Measurements from ENCODE around the gene FGF5.
"Not testable (repeated sequence)": the region's sequence is repeated elsewhere in the genome, so short reads cannot be mapped to it uniquely, and the experiment has no call there.

Gene FGF5

DNA sequence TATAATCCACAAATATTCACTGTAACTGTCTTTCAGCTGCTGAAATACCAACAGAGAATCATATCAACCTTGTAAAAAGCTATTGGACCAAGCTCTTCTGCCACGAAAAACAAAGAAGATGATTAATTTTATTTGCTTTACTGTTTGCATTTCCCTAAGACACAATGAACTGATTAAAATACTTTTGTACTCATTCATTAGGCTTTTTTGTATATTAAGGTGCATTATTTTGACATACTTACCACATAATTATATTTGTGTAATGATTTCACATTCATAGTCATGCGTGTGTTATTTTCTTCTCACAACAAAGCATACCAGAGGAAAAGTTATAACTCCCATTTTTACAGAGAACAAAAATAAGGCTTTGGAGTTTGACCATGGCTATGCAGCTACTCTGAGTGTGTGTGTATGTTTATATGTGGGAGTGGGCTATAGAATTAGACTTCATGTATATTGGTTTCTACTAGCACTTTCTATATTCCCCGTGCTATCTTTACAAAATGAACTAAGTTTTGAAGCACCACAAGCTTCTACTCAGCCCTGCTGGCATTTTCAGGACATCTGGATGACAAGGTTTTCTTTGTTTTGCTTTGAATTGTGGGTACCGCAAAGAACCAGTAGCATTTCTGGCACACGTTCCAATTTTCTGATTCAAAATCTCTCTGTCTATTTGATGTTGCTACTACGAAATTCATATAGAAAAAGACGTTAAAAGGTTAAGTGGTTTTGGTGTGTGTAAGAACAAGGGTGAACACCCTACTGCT is 11.0 kb upstream of the FGF5 start:
- no peak for FAIRE-seq

DNA sequence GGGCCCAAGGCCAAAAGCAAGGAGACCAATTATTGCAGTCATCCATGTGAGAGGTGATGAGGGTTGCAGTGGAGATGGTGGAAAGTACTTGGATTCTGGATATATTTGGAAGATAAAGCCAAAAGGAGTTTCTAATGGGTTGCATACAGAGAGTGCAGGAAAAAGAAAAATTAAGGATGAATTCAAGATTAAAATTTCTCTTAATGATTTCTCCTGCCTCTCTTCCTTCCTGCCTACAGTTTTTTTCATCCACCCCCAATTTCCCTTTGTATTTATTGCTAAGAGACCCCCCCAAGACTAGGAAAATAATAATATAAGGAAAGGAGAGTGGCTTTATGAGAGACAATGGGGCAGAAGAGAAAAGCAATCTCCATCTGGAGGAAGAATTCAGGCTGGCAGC is 8.6 kb upstream of the FGF5 start:
- FAIRE-seq: no peak

DNA sequence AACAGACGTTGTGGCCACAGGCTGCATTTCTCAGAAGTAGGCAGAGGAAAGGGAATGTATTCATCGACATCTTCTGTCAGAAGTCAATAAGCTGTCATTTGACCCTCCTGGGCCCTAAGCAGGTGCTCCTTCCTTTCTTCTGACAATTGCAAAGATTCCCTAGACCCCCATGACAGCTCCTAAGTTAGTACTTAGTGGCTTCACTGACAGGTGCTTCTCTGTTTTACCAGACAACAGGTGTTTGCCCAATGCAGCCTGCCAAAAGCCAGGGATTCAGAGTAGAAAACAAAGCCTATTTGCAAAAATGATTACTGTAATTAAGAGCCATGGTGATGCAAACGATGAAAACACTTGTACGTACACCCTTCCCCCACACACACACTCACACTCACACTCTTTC is 7.5 kb upstream of the FGF5 start:
- no peak for FAIRE-seq

- no peak for FAIRE-seq
These were observed 6.6 kb upstream of the FGF5 start for GRCh38 chr4:80259817-80260216.

- FAIRE-seq: no peak
These were observed 4.4 kb upstream of the FGF5 start for GRCh38 chr4:80261989-80262600.

GRCh38 chr4:80263541-80264351 is 2.7 kb upstream of the FGF5 start:
- FAIRE-seq: no peak

DNA sequence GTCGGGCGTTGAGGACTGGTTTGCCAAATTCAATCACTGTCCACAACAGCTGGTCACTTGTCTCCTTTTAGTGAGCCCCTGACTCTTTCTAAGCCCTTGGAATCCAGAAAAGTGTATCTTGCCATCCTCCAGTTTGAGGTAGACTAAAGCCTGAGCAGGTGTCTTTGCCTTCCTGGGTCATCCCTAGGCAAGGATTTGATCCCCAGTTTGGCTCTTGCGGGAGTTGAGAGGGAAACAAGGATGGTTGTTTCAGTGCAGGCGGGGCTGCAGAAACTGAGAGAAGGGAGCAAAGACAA is 2.2 kb upstream of the FGF5 start:
- no peak for FAIRE-seq

GRCh38 chr4:80264825-80265224 is 1.6 kb upstream of the FGF5 start:
- no peak for FAIRE-seq

GRCh38 chr4:80265571-80266252 is 752 bp upstream of the FGF5 start:
- FAIRE-seq: no peak

GRCh38 chr4:80266902-80267380 is 477 bp downstream of the FGF5 start:
- FAIRE-seq: no peak

DNA sequence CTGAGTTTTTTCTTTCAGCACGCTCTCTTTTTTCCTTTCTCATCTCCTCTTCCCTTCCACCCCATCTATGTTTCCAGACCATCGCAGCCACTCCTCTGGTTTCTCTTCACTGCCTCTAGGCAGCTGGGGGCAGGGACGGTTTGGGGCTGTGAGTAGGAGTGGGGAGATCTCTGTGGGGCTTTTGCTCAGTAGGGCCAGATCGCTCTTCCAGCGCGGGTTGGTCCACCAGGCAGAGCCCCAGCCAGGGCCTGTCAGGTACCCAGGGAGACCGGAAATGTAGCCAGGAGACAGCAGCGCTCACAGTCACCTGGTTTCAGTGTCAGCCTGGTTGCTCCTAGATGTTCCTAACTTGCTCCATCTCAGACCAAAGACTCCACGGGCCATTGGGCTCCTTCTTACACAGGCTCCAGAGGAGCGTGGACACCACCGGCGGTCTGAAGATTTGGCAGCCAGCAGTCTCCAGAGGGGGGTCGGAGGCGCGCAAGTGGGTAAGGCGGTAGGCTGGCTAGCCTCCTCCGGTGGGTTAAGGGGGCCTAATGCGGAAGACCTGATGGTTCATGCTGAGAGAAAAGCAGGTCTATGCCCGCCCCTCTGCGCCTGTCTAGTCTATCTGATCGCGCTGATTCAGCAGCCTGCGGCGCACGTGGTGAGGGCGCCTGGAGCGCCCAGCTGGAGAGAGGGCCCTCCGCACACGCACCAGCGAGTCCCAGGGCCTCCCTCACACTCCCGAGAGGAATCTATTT is 1.8 kb downstream of the FGF5 start:
- FAIRE-seq: no peak

GRCh38 chr4:80268936-80269335 is 2.5 kb downstream of the FGF5 start:
- FAIRE-seq: no peak

GRCh38 chr4:80270321-80270720 is 3.9 kb downstream of the FGF5 start:
- no peak for FAIRE-seq

DNA sequence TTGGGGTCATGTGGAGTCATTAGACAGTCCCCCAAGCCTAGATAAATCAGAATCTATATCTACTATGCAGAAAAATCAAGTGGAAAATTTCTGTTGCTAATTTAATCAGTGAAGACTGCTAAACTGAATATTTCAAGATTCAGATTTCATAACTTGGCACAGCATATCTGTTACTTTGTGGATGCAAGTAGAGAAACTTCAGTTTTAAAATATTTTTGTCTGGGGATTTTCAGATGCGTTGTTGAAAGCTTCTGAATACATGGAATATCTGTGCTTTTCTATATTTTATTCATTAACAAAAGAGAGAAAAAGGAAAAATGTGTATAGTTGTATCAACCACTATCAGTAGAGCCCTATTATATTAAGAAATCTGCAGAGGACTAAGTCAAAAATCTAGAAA is 4.4 kb downstream of the FGF5 start:
- no peak for FAIRE-seq

- no peak for FAIRE-seq
These were observed 5.3 kb downstream of the FGF5 start for GRCh38 chr4:80271801-80272200.

DNA sequence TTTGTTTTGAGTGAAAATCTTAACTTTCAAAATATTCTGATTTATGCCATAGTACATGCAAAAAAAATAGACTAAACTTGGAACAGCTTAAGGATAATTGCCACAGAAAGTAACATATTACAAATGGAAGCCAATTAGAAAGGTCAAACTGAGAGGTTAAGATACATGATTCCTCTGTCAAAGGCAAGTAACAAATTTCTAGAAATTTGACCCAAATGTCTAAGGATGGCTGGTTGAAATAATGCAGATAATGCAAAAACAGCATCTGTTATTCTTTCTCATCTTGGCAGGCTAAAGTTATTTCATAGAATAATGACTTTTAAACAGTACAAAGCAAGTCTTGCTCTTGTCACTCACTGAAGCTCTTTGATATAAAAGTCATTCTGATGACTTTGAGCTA is 10.5 kb downstream of the FGF5 start:
- FAIRE-seq: no peak

- FAIRE-seq: no peak
These were observed 13.3 kb downstream of the FGF5 start for GRCh38 chr4:80279751-80280150.

DNA sequence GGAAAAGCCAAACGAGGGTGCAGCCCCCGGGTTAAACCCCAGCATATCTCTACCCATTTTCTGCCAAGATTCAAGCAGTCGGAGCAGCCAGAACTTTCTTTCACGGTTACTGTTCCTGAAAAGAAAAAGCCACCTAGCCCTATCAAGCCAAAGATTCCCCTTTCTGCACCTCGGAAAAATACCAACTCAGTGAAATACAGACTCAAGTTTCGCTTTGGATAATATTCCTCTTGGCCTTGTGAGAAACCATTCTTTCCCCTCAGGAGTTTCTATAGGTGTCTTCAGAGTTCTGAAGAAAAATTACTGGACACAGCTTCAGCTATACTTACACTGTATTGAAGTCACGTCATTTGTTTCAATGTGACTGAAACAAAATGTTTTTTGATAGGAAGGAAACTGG is 20.0 kb downstream of the FGF5 start:
- no peak for FAIRE-seq

DNA sequence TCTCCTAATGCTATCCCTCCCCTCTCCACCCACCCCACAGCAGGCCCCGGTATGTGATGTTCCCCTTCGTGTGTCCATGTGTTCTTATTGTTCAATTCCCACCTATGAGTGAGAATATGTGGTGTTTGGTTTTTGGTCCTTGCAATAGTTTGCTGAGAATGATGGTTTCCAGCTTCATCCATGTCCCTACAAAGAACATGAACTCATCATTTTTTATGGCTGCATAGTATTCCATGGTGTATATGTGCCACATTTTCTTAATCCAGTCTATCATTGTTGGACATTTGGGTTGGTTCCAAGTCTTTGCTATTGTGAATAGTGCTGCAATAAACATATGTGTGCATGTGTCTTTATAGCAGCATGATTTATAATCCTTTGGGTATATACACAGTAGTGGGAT is 24.2 kb downstream of the FGF5 start:
- FAIRE-seq: not testable (repeated sequence)

GRCh38 chr4:80294206-80294605 is 27.7 kb downstream of the FGF5 start:
- FAIRE-seq: no peak

DNA sequence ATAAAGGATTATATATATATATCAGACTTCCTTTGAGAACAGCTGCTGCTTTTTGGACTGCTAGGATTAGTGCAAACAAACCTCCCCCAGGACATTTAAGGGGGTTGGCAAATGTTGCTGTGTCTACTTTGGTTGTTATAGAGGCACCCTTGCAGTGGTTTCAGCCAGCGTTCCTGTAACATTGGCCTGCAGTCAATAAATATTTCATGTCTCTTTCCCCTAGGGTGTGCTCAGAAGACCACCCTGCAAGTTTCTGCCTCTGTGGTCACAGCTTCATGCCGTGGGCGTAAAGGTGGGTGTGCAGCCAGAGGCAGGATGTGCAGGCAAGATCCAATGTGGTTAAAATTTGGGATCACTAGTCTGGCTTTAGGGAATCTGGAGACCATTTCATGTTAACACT is 28.9 kb downstream of the FGF5 start:
- FAIRE-seq: no peak

DNA sequence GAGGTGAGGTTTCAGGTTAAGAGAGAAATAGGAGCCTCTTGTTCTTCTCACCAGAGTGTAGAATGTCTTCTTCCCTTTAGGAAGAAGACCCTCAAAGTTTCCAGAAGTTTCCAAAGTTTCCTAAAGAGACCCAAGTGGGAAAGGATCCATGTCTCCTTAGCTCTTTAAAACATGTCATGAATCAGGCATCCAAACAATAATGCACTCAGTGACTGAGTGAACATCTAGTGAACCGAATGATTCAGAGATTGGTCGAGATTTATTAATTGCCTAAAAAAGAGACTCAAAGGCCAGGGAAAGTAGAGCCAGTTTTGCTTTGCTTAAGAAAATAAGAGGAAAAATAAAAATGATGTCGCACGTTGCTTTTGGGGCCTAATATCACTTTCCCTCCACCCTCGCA is 29.4 kb downstream of the FGF5 start:
- no peak for FAIRE-seq

DNA sequence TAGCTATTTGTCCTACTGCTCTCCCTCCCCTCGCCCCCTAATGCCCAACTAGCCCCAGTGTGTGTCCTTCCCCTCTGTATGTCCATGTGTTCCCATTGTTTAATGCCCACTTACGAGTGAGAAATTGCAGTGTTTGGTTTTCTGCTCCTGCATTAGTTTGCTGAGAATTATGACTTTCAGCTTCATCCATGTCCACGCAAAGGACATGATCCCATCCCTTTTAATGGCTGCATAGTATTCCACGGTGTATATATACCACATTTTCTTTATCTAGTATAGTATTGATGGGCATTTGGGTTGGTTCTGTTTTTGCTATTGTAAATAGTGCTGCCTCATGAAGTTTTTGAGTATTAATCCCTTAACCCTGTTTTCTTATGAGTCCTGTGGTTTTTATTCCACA is 35.4 kb downstream of the FGF5 start:
- no peak for FAIRE-seq
